GM12892 (cell line): ENCODE results near the gene YIF1B.

Experiments used
- DNase-seq: peaks from one replicate; pipeline ENCODE4 v3.0.0; 2011; ENCODE audit not compliant: insufficient read length
- FAIRE-seq: peaks from 2 replicates; lab custom pipeline; 2011; peaks lifted over from hg19 to GRCh38; lab: Jason Lieb, UNC
- POLR2A ChIP-seq: IDR thresholded peaks from 2 replicates; pipeline ENCODE4 v1.6.1; 2011; ENCODE audit warnings: low read depth, low read length, control low read depth
- POLR2AphosphoS5 ChIP-seq: IDR thresholded peaks from 2 replicates; pipeline ENCODE4 v1.6.1; 2011; ENCODE audit warnings: low read depth, low read length, control low read depth
- TAF1 ChIP-seq: IDR thresholded peaks from 2 replicates; pipeline ENCODE4 v1.6.1; 2011; ENCODE audit warnings: low read depth, mild to moderate bottlenecking, control low read depth, low read length, borderline replicate concordance

The YIF1B gene

GRCh38 chr19:38308006-38308766 is 7.6 kb downstream of the YIF1B start:
- no peak for FAIRE-seq
- TF ChIP-seq TAF1 = no peak
- TF ChIP-seq POLR2AphosphoS5 = no peak
- no peak for TF ChIP-seq POLR2A
- no peak for DNase-seq

GRCh38 chr19:38307597-38307996 is 8.2 kb downstream of the YIF1B start:
- no peak for FAIRE-seq
- no peak for DNase-seq
- no peak for TF ChIP-seq POLR2A
- no peak for TF ChIP-seq POLR2AphosphoS5
- TF ChIP-seq TAF1 = no peak

GRCh38 chr19:38307076-38307475 is 8.7 kb downstream of the YIF1B start:
- TF ChIP-seq POLR2A = no peak
- no peak for TF ChIP-seq POLR2AphosphoS5
- no peak for TF ChIP-seq TAF1
- DNase-seq (no peak), FAIRE-seq (no peak)

- FAIRE-seq = no peak
- no peak for DNase-seq
- TF ChIP-seq POLR2AphosphoS5 (no peak), TAF1 (no peak), POLR2A (no peak)
These were observed 9.5 kb downstream of the YIF1B start for GRCh38 chr19:38306236-38306635.

- FAIRE-seq = no peak
- no peak for DNase-seq
- no peak for TF ChIP-seq POLR2A
- no peak for TF ChIP-seq TAF1
- TF ChIP-seq POLR2AphosphoS5 = no peak
These were observed 10.8 kb downstream of the YIF1B start for GRCh38 chr19:38304866-38305429.

- DNase-seq (no peak), FAIRE-seq (no peak)
- TF ChIP-seq POLR2AphosphoS5 (no peak), TAF1 (no peak), POLR2A (no peak)
These were observed 11.3 kb downstream of the YIF1B start for GRCh38 chr19:38304352-38304865.

- FAIRE-seq (no peak), DNase-seq (no peak)
- TF ChIP-seq TAF1 = no peak
- no peak for TF ChIP-seq POLR2AphosphoS5
- no peak for TF ChIP-seq POLR2A
These were observed 12.0 kb downstream of the YIF1B start, which contains the start of gene C19orf33 for GRCh38 chr19:38303517-38304351. Gene C19orf33, plus strand, starts transcription at chr19:38304251. Its CDS starts 11 bp downstream, at chr19:38304262.

- TF ChIP-seq POLR2A (no peak), POLR2AphosphoS5 (no peak), TAF1 (no peak)
- FAIRE-seq (no peak), DNase-seq (no peak)
These were observed 16.7 kb downstream of the YIF1B start for GRCh38 chr19:38298821-38299680.

- TF ChIP-seq POLR2AphosphoS5 (no peak), TAF1 (no peak), POLR2A (no peak)
- DNase-seq (no peak), FAIRE-seq (no peak)
These were observed 21.7 kb downstream of the YIF1B start for GRCh38 chr19:38294090-38294489.

- FAIRE-seq = no peak
- no peak for DNase-seq
- TF ChIP-seq POLR2A (no peak), TAF1 (no peak), POLR2AphosphoS5 (no peak)
These were observed 22.5 kb downstream of the YIF1B start for GRCh38 chr19:38293281-38293680.
